Nephron (organoid): Measurements from ENCODE around the gene PPFIA4.

ENCODE experiments used
- H3K27ac Mint-ChIP-seq, 3 experiments: 2 replicates each; pipeline ENCODE4 v1.8.0; 2020; ENCODE audit warnings: mixed read lengths in 3 of 3, mild to moderate bottlenecking in 2 of 3, moderate library complexity in 1 of 3
- H3K27me3 Mint-ChIP-seq: 2 replicates; pipeline ENCODE4 v1.8.0; 2021; ENCODE audit warnings: low read depth, mild to moderate bottlenecking, moderate library complexity, mixed read lengths
- H3K36me3 Mint-ChIP-seq: 2 replicates; pipeline ENCODE4 v1.8.0; 2020; ENCODE audit warnings: low read depth, mixed read lengths
- H3K4me1 Mint-ChIP-seq: 2 replicates; pipeline ENCODE4 v1.8.0; 2020; ENCODE audit warnings: mixed read lengths
- H3K4me3 Mint-ChIP-seq, 3 experiments: 2 replicates each; pipeline ENCODE4 v1.8.0; 2020; ENCODE audit warnings: mild to moderate bottlenecking in 3 of 3, mixed read lengths in 3 of 3, moderate library complexity in 2 of 3
- H3K9me3 Mint-ChIP-seq: 2 replicates; pipeline ENCODE4 v1.8.0; 2020; ENCODE audit warnings: mixed read lengths
- CTCF ChIP-seq, 3 experiments: fragments of 200-600 bp; sonication (generic); IDR thresholded peaks; one replicate each; pipeline ENCODE4 v1.5.0; 2021; ENCODE audit warnings: antibody characterized with exemption in 3 of 3; ENCODE audit not compliant: unreplicated experiment in 3 of 3

PPFIA4 gene

DNA sequence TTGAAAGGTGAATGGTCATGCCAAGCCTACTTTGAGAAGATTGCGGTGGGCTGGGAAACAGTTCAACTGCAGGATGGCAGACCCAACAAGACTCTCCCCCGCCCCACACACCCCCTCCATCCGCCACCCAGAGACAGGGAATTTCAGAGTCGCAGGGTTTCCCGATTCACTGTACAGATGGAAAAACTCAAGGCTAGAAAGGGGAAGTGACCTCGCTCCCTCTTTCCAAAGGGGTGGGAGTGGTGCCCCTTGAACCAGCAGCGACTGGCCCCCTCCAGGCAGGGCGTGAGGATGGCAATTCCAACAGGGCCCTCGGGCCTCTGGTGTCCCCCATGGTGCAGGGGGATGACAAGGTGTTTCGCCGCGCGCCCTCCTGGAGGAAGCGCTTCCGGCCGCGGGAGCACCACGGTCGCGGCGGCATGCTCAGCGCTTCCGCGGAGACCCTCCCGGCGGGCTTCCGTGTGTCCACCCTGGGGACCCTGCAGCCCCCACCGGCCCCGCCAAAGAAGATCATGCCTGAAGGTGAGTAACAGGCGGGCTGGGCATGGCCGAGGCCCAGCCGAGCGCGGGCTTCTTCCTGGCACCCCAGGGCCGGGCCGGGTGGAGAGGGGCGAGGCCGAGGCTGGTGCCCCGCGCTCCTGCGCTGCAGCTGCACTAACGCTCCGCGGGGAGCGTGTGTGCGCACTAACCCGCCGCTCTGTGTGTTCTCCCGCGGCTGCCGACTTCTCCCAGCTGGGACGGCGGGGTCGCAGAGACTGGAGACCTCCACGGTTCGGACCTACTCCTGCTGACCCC is 49.1 kb downstream of the PPFIA4 start:
- peaks cover 45% of the 10 kb centered on the region for H3K4me1 Mint-ChIP-seq
- H3K27ac Mint-ChIP-seq, result no peak overlapping the region
- no peak for TF ChIP-seq CTCF (IDR thresholded peaks at IDR 0.05; ENCODE audit: unreplicated experiment in 3 of 3)
- peaks cover 27% of the 10 kb centered on the region for H3K27me3 Mint-ChIP-seq
- H3K4me3 Mint-ChIP-seq, result peak overlapping the region in 2 of 3 experiments; percentile 22 to 35
- no peaks in the 10 kb centered on the region for H3K9me3 Mint-ChIP-seq
- peaks cover 12% of the 10 kb centered on the region for H3K36me3 Mint-ChIP-seq

GRCh38 chr1:203076031-203076511 is 49.8 kb downstream of the PPFIA4 start:
- H3K4me1 Mint-ChIP-seq, result peaks cover 44% of the 10 kb centered on the region
- H3K4me3 Mint-ChIP-seq, result peak overlapping the region; percentile 15 to 78 (median 75)
- no peaks in the 10 kb centered on the region for H3K9me3 Mint-ChIP-seq
- peak overlapping the region in 1 of 3 experiments; percentile 76 for H3K27ac Mint-ChIP-seq
- H3K27me3 Mint-ChIP-seq, result peaks cover 27% of the 10 kb centered on the region
- TF ChIP-seq CTCF (IDR thresholded peaks at IDR 0.05; ENCODE audit: unreplicated experiment in 3 of 3), result no peak
- peaks cover 12% of the 10 kb centered on the region for H3K36me3 Mint-ChIP-seq

GRCh38 chr1:203077367-203077766 is 51.1 kb downstream of the PPFIA4 start:
- Mint-ChIP-seq H3K9me3 (no peaks in the 10 kb centered on the region), H3K36me3 (peaks cover 9% of the 10 kb centered on the region), H3K4me3 (no peak overlapping the region), H3K27me3 (peaks cover 27% of the 10 kb centered on the region), H3K4me1 (peaks cover 44% of the 10 kb centered on the region), H3K27ac (no peak overlapping the region)
- TF ChIP-seq CTCF (IDR thresholded peaks at IDR 0.05; ENCODE audit: unreplicated experiment in 3 of 3), result no peak

DNA sequence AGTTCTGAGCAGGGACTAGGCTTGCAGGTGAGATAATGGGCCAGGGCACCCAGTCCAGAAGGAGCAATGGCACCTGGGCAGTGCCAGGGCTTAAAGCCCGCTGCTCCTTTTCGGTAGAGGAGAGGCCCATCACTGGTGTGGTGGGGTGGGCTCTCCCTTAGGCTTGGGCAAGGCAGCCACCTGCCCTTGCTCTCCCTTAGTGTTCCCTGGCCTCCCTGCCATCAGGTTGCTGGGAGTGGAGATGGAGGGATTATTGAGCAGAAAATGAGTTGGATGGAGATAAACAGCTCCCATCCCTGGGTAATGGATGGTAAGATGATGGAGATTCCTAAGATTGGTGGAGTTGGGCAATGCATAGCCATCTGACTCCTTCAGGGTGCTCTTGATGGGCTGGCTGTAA is 51.7 kb downstream of the PPFIA4 start:
- TF ChIP-seq CTCF (IDR thresholded peaks at IDR 0.05; ENCODE audit: unreplicated experiment in 3 of 3), result no peak
- Mint-ChIP-seq H3K9me3 (no peaks in the 10 kb centered on the region), H3K27me3 (peaks cover 27% of the 10 kb centered on the region), H3K36me3 (peaks cover 8% of the 10 kb centered on the region), H3K4me3 (no peak overlapping the region), H3K27ac (no peak overlapping the region), H3K4me1 (peaks cover 43% of the 10 kb centered on the region)

DNA sequence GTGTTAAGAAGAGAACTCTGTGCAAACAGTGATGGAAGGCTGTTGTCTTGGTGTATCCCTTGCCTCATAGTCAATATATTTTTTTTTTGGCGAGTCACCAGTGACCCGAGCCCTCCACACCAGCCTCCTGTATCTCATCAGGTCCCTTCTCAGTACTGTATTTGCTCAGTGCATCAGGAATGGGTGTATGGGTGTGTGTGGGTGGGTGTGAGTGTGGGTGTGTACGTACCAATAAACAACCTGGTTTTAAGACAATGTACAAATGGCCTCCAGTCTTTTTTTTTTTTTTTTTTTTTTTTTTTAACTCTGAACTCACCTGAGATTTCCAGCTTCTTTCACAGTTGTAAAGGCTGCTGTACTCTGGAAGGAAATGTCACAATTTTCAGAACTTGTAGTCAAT is 52.2 kb downstream of the PPFIA4 start:
- H3K27me3 Mint-ChIP-seq, result peaks cover 27% of the 10 kb centered on the region
- H3K9me3 Mint-ChIP-seq, result no peaks in the 10 kb centered on the region
- H3K4me1 Mint-ChIP-seq, result peaks cover 42% of the 10 kb centered on the region
- H3K4me3 Mint-ChIP-seq, result no peak overlapping the region
- TF ChIP-seq CTCF (IDR thresholded peaks at IDR 0.05; ENCODE audit: unreplicated experiment in 3 of 3), result no peak
- no peak overlapping the region for H3K27ac Mint-ChIP-seq
- peaks cover 8% of the 10 kb centered on the region for H3K36me3 Mint-ChIP-seq

- peak overlapping the region in 1 of 3 experiments; percentile 44 for H3K27ac Mint-ChIP-seq
- peak overlapping the region in 1 of 3 experiments; percentile 12 for H3K4me3 Mint-ChIP-seq
- peaks cover 34% of the 10 kb centered on the region for H3K4me1 Mint-ChIP-seq
- peaks cover 14% of the 10 kb centered on the region for H3K27me3 Mint-ChIP-seq
- H3K9me3 Mint-ChIP-seq, result no peaks in the 10 kb centered on the region
- H3K36me3 Mint-ChIP-seq, result peaks cover 4% of the 10 kb centered on the region
- TF ChIP-seq CTCF (IDR thresholded peaks at IDR 0.05; ENCODE audit: unreplicated experiment in 3 of 3), result no peak
These were observed 54.2 kb downstream of the PPFIA4 start for GRCh38 chr1:203080456-203080855.
